Activated T-helper 1 cell treated with anti-CD3 and anti-CD28 coated beads, Interleukin-2, amount 50 U/mL, for 16 hours (primary cell): ENCODE data around the gene TSPAN4.

Experiments used
- DNase-seq, 2 donors: peaks; one replicate each; pipeline ENCODE4 v3.0.0-alpha.2; 2020; ENCODE audit warnings: low read depth in 1 of 2, low spot score in 1 of 2

Gene TSPAN4

GRCh38 chr11:833114-833791, 9.4 kb upstream of the TSPAN4 start:
- no peak for DNase-seq

GRCh38 chr11:833849-834311, 8.8 kb upstream of the TSPAN4 start:
- no peak for DNase-seq

- no peak for DNase-seq
Observed at GRCh38 chr11:834371-835316, 8.0 kb upstream of the TSPAN4 start.

GRCh38 chr11:836274-836673, 6.4 kb upstream of the TSPAN4 start:
- DNase-seq, result no peak

- no peak for DNase-seq
Observed at GRCh38 chr11:836700-837099, 6.0 kb upstream of the TSPAN4 start.

- DNase-seq, result no peak
Observed at GRCh38 chr11:837189-837989, 5.3 kb upstream of the TSPAN4 start.

- DNase-seq, result no peak
Observed at GRCh38 chr11:837990-838307, 4.7 kb upstream of the TSPAN4 start.

GRCh38 chr11:838441-839279, 4.0 kb upstream of the TSPAN4 start:
- DNase-seq, result no peak

GRCh38 chr11:839280-839623, 3.4 kb upstream of the TSPAN4 start:
- DNase-seq, result no peak

- no peak for DNase-seq
Observed at GRCh38 chr11:839875-840617, 2.6 kb upstream of the TSPAN4 start.

GRCh38 chr11:841981-842369, 677 bp upstream of the TSPAN4 start:
- no peak for DNase-seq

- DNase-seq, result no peak
Observed at GRCh38 chr11:843086-843734, 558 bp downstream of the TSPAN4 start.

- DNase-seq, result no peak
Observed at GRCh38 chr11:843818-844692, 1.4 kb downstream of the TSPAN4 start.

GRCh38 chr11:844693-845644, 2.3 kb downstream of the TSPAN4 start:
- DNase-seq, result no peak

- DNase-seq, result no peak
Observed at GRCh38 chr11:845872-846495, 3.3 kb downstream of the TSPAN4 start.

GRCh38 chr11:846496-847098, 3.9 kb downstream of the TSPAN4 start:
- DNase-seq, result no peak

- DNase-seq, result no peak
Observed at GRCh38 chr11:847876-848275, 5.2 kb downstream of the TSPAN4 start.
